ENCODE data around the gene ZNF525.
A peak's percentile ranks its signal among the peaks of the same experiment; 100 is the strongest.
"Not testable (repeated sequence)": the region's sequence is repeated elsewhere in the genome, so short reads cannot be mapped to it uniquely, and the experiment has no call there.

ZNF525 gene

GRCh38 chr19:53365134-53365898 lies at the start of gene ZNF525:
TSS of gene ZNF525 (plus strand) at chr19:53365705. CDS start at chr19:53372282, 6,577 bp downstream.
- peak; percentile 87 to 90 for DNase-seq

DNA sequence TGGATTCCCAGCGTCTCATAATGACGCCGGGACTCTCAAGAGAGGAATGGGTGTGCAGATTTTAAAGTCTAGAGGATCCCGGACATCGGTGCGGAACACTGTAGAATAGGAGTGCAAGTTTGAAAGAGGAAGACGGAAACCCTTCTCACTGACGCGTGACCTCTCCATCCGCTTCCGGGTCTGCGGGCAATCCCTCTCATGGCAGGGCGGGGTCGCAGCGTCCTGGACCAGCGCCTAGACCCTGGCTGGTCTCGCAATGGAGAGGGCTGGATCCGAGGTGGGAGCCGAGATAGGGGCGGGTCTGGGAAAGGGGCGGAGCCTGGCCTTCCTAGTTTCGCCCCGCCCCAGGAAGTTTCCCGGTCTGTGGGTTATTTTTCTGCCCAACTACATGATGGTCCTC lies 36.5 kb upstream of the ZNF525 start:
- DNase-seq, result peak; percentile 71 to 85

DNA sequence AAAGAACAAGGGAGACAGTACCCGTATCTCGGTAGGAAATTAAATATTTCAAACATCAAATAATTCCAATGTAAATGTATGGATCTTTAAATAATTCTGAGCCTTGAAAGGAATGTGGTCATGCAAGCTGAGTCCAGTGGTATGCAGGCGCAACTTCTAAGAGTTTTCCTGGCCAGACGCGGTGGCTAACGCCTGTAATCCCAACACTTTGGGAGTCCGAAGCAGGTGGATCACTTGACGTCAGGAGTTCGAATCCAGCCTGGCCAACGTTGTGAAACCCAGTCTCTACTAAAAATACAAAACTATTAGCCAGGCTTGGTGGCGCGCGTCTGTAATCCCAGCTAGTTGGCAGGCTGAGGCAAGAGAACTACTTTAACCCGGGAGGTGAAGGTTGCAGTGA lies 33.0 kb upstream of the ZNF525 start:
- no peak for DNase-seq

- no peak for DNase-seq
Measured at GRCh38 chr19:53333066-53333462, 32.4 kb upstream of the ZNF525 start.

DNA sequence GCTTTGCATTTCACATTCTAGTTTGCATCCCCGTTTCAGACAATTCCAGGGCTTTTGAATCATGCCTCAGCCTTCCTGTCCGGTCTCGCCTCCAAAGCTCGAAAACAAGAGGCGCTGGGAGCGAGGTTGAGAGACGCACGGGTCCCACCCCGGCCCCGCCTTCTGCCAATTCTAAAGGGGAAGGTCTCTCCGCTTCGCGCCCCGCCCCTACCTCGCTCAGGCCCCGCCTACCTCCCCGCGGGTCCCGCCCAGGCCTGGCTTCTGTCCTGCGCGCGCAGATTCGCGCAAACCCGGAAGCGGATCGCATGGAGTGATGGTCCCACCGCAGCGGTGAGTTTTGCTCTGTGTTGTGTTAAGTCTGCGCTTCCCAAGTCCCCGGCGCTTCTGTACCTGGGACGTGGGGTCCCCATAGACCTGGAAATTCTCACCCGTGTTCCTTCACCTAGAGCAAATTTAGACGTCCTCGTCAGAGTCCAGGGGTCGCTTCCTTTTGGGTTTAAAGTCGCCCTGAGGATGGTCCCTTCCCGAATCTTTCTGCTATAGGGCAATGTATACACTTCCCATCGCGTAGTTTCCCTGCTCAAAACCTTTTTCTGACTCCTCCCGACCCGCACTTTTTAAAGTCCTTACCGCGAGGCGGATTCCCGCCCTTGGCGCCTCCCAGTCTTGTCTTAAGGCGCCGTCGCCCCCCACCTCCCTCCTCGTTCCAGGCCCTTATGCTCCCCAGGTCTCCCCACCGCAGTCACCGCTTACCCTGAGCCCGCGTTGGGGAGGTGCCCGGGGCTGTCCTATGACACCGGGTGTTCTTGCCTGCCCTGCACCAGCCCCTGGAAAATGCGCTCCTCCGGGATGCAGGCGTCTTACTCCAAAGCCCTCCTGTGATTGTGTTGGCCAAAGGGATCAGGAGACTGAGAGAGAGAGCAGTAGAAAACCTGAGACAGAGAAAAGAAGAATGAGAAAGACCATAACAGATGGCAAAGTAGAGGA lies 31.7 kb upstream of the ZNF525 start, which contains the start of gene ZNF845:
TSS of gene ZNF845 (plus strand) at position 287 of the 987 bp plus-strand sequence. CDS start 7,559 bp downstream, outside the sequence.
- peak; percentile 85 to 93 for DNase-seq

- not testable (repeated sequence) for DNase-seq
Measured at GRCh38 chr19:53344403-53344802, 21.1 kb upstream of the ZNF525 start.

GRCh38 chr19:53355739-53356138 lies 9.8 kb upstream of the ZNF525 start:
- no peak for DNase-seq

DNA sequence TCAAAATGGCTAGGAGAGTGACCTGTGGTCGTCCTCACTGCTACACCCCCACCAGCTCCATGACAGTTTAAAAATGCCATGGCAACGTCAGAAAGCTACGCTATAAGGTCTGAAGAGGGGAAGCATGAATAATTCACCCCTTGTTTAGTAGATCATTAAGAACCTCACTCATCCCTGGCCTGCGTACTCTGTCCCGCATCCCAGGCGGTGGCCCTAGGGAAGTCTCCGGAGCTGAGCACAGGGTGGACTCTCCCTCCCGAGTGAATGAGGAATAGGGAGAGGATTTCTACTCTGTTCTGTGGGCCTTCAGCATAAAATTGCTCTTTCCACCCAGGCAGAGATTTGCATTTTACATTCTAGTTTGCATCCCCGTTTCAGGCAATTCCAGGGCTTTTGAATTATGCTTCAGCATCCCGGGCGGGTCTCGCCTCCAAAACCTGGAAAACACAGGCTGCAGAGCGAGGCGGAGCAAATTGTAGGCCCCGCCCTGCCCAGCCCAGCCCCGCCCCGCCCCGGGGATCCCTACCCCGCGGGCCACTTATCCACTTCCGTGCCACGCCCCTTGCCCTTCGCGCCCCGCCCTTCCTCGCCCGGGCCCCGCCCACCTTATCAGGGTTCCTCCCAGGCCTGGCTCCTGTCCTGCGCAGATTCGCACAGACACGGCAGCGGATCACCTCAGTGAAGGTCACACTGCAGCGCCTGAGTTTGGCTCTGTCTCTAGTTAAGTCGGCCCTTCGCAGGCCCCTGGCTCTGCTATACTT lies 7.5 kb upstream of the ZNF525 start:
- DNase-seq, result no peak

- DNase-seq, result not testable (repeated sequence)
Measured at GRCh38 chr19:53360056-53360455, 5.4 kb upstream of the ZNF525 start.

- peak; percentile 18 to 33 for DNase-seq
Measured at GRCh38 chr19:53365899-53366493, 491 bp downstream of the ZNF525 start.

GRCh38 chr19:53372196-53372595 lies 6.7 kb downstream of the ZNF525 start:
- DNase-seq, result no peak

- no peak for DNase-seq
Measured at GRCh38 chr19:53374288-53374687, 8.8 kb downstream of the ZNF525 start.

DNA sequence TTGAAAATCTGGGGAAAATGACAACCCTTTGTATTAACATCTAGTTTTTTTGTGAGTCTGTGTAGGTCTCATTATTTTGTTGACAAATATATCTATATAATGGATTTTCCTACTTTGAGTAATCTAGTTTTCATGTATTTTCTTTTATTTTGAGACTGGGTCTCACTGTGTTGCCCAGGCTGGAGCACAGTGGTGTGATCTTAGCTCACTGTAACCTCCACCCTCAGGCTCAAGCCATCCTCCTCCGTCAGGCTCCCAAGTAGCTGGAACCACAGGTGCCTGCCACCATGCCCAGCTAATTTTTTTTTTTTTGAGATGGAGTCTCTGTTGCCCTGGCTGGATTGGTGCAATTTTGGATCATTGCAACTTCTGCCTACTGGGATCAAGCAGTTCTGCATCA lies 9.2 kb downstream of the ZNF525 start:
- DNase-seq, result no peak

DNA sequence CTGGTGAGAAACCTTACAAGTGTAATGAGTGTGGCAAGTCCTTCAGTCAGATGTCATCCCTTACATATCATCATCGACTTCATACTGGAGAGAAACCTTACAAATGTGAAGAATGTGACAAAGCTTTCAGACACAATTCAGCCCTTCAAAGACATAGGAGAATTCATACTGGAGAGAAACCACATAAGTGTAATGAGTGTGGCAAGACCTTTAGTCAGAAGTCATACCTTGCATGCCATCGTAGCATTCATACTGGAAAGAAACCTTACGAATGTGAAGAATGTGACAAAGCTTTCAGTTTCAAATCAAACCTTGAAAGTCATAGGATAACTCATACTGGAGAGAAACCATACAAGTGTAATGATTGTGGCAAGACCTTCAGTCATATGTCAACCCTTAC lies 15.9 kb downstream of the ZNF525 start:
- DNase-seq, result no peak

GRCh38 chr19:53388168-53388567 lies 22.7 kb downstream of the ZNF525 start:
- no peak for DNase-seq

GRCh38 chr19:53388904-53389303 lies 23.4 kb downstream of the ZNF525 start:
- DNase-seq, result no peak

GRCh38 chr19:53389571-53389970 lies 24.1 kb downstream of the ZNF525 start:
- DNase-seq, result no peak

GRCh38 chr19:53389978-53390377 lies 24.5 kb downstream of the ZNF525 start:
- peak; percentile 92 for DNase-seq

DNA sequence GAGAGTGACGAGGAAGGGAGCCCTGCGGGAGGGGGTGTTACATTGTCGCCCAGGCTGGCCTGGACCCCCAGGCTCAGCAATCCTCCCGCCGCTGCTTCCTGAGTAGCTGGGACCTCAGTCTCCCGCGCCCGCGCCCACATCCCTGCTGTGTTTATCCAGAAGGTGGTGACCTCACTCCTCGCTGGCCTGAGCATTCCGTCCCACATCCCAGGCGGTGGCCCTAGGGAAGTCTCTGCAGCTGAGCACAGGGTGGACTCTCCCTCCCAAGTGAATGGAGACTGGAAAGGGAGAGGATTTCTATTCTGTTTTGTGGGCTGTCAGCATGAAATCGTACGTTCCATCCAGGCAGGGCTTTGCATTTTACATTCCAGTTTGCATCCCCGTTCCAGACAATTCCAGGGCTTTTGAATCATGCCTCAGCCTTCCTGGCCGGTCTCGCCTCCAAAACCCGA lies 29.0 kb downstream of the ZNF525 start:
- peak; percentile 39 to 51 for DNase-seq

DNA sequence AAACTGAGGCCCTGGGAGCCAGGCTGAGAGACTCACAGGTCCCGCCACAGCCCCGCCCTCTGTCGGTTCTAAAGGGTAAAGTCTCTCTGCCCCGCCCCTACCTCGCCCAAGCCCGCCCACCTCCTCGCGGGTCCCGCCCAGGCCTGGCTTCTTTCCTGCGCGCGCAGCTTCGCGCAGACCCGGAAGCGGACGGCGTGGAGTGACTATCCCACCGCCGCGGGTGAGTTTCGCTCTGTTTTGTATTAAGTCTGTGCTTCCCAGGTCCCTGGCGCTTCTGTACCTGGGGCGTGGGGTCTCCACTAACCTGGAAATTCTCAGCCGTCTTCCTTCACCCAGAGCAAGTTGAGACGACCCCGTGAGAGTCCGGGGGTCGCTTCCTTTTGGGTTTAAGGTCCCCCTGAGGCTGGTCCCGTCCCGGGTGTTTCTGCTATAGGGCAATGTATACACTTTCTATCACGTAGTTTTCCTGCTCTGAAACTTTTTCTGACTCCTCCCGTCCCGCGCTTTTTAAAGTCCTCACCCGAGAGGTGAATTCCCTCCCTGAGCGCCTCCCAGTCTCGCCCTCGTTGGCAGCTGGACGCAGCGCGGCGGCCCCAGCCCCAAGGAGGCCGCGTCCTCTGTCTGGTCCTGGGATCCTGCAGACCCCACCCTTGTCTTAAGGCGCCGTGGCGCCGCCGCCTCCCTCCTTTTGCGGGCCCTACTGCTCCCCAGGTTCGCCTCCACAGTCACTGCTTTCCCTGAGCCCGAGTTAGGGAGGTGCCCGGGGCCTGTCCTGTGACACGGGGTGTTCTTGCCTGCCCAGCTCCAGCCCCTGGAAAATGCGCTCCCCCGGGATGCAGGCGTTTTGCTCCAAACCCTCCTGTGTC lies 29.7 kb downstream of the ZNF525 start, which contains the start of gene ZNF765:
TSS of gene ZNF765 (plus strand) at position 176 of the 866 bp plus-strand sequence. CDS start 2,867 bp downstream, outside the sequence.
- DNase-seq, result peak; percentile 90 to 94

Measured in NCI-H1930 (cell line).